PFSK-1 (cell line): ENCODE measurements around the gene SAMD11.

Source experiments
- FOXP2 ChIP-seq: optimal IDR thresholded peaks from 2 replicates; pipeline ENCODE3; 2011; ENCODE audit warnings: borderline replicate concordance, control low read depth, inconsistent platforms; ENCODE audit not compliant: insufficient read depth; ENCODE audit errors: extremely low read length, extremely low read depth
- REST ChIP-seq, 2 experiments: IDR thresholded peaks; 2 replicates each; pipeline versions ENCODE4 v1.6.1 to v1.8.0; 2011 to 2012; ENCODE audit warnings: low read depth in 2 of 2, low read length in 2 of 2, control low read depth in 1 of 2, inconsistent platforms in 1 of 2, mild to moderate bottlenecking in 1 of 2, moderate library complexity in 1 of 2; ENCODE audit not compliant: insufficient read depth in 1 of 2
- TAF1 ChIP-seq: IDR thresholded peaks from 2 replicates; pipeline ENCODE4 v1.6.1; 2012; ENCODE audit warnings: low read length, control low read depth, borderline replicate concordance; ENCODE audit not compliant: insufficient read depth

DNA sequence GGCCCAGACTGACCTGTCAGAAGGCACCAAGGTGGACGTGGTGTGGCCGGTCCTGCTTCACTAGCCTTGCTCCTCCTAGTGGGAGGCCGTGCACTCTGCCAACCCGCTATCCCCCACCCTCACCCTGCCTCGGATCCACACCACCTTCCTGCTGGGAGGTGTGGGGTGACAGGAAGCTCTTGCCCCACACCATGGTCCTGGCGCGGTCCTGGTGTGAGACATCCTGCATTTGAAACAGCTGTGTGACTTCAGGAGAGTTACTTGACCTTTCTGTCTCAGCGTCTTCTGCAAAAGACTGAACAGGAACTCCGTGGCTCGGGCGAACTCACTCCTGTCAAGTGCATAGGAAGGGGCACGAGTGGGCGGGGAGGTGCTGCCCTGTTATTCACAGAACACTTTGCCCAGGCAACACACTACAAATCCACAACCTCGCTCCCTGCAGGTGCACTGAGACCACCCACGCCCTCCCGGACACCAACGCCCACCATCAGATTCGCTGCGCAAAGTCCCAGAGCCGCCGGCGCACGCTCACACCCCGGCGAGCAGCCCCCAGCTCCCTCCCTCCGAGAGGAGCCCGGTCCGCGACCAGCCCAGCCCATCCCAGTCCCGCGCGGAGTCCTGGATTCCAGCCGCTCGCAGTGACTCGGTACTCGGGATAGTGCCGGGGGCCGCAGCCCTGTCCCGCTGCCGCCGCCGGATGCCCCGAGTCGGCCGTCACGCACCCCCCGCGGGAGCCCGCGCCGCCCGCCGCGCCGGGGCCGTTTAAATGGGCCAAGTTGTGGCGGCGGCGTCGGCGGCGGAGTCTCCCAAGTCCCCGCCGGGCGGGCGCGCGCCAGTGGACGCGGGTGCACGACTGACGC lies at the start of gene SAMD11:
- no peak for TF ChIP-seq FOXP2
- no peak for TF ChIP-seq REST (IDR thresholded peaks at IDR 0.05; ENCODE audit: insufficient read depth in 1 of 2, low read depth in 2 of 2, low read length in 2 of 2)
- TF ChIP-seq TAF1 = no peak
